Neutrophil (primary cell): ENCODE data around the gene PIGV.
A peak's percentile ranks its signal among the peaks of the same experiment; 100 is the strongest.

Source experiments
- H3K27ac ChIP-seq: fragments of 200-600 bp; sonication (generic); 2 replicates; pipeline ENCODE4 v1.5.1; 2016; ENCODE audit warnings: mild to moderate bottlenecking, moderate library complexity
- H3K27me3 ChIP-seq: fragments of 200-600 bp; sonication (generic); 2 replicates; pipeline ENCODE4 v1.6.0; 2016; ENCODE audit warnings: mild to moderate bottlenecking
- H3K36me3 ChIP-seq: fragments of 200-600 bp; sonication (generic); 2 replicates; pipeline ENCODE4 v1.5.1; 2017
- H3K4me1 ChIP-seq, 2 experiments: fragments of 200-600 bp in 1 of 2; sonication (generic) in 1 of 2; 1 replicate in 1 of 2; 2 replicates in 1 of 2; pipeline versions ENCODE4 v1.5.1 to v1.6.1; 2013 to 2016; ENCODE audit warnings: low read depth in 1 of 2, low read length in 1 of 2, mild to moderate bottlenecking in 1 of 2, moderate library complexity in 1 of 2; ENCODE audit not compliant: control insufficient read depth in 1 of 2, insufficient read depth in 1 of 2
- H3K4me3 ChIP-seq, 2 experiments: fragments of 200-600 bp in 1 of 2; sonication (generic) in 1 of 2; 1 replicate in 1 of 2; 2 replicates in 1 of 2; pipeline ENCODE4 v1.5.1; 2013 to 2016; ENCODE audit warnings: low read depth in 1 of 2, low read length in 1 of 2, mild to moderate bottlenecking in 1 of 2, moderate library complexity in 1 of 2
- H3K9me3 ChIP-seq: fragments of 200-600 bp; sonication (generic); 2 replicates; pipeline ENCODE4 v1.5.1; 2016
- CTCF ChIP-seq: fragments of 200-600 bp; sonication (generic); IDR thresholded peaks from 2 replicates; pipeline ENCODE4 v1.5.1; 2016; ENCODE audit warnings: antibody characterized with exemption

The PIGV gene

GRCh38 chr1:26785611-26786436, 1.9 kb upstream of the PIGV start:
- Histone ChIP-seq H3K4me1 (peaks cover 49 to 59% of the 10 kb centered on the region in 2 experiments), H3K27ac (peak overlapping the region; percentile 99), H3K4me3 (peak overlapping the region; percentile 84 to 95), H3K36me3 (peaks cover 10% of the 10 kb centered on the region), H3K9me3 (no peaks in the 10 kb centered on the region), H3K27me3 (no peaks in the 10 kb centered on the region)
- no peak for TF ChIP-seq CTCF

- Histone ChIP-seq H3K4me3 (peak overlapping the region; percentile 84 to 95), H3K9me3 (no peaks in the 10 kb centered on the region), H3K4me1 (peaks cover 49 to 65% of the 10 kb centered on the region in 2 experiments), H3K27ac (peak overlapping the region; percentile 99), H3K27me3 (no peaks in the 10 kb centered on the region), H3K36me3 (peaks cover 10% of the 10 kb centered on the region)
- no peak for TF ChIP-seq CTCF
Measured at GRCh38 chr1:26786437-26787380, 1.0 kb upstream of the PIGV start.

GRCh38 chr1:26787381-26787705, 407 bp upstream of the PIGV start:
- H3K9me3 ChIP-seq, result no peaks in the 10 kb centered on the region
- H3K36me3 ChIP-seq, result peaks cover 7% of the 10 kb centered on the region
- peak overlapping the region; percentile 84 to 95 for H3K4me3 ChIP-seq
- H3K4me1 ChIP-seq, result peaks cover 49 to 65% of the 10 kb centered on the region in 2 experiments
- no peak for TF ChIP-seq CTCF
- peak overlapping the region; percentile 99 for H3K27ac ChIP-seq
- H3K27me3 ChIP-seq, result no peaks in the 10 kb centered on the region

DNA sequence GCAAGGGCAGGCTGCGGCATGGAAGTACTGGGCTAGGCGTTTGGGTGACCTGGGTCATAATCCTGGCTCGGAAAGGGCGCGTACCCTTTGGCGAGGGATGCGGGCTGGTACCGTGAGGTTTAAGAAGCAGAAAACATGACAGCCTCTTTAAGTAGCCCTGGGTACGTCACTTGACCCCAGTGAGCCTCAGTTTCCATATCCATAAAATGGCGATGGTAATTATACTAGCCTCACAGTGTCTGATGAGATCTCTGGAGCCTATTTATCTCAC, 700 bp downstream of the PIGV start:
- TF ChIP-seq CTCF, result no peak
- Histone ChIP-seq H3K36me3 (peaks cover 7% of the 10 kb centered on the region), H3K4me3 (peak overlapping the region; percentile 84 to 95), H3K27me3 (no peaks in the 10 kb centered on the region), H3K4me1 (peaks cover 45 to 61% of the 10 kb centered on the region in 2 experiments), H3K9me3 (no peaks in the 10 kb centered on the region), H3K27ac (peak overlapping the region; percentile 99)

DNA sequence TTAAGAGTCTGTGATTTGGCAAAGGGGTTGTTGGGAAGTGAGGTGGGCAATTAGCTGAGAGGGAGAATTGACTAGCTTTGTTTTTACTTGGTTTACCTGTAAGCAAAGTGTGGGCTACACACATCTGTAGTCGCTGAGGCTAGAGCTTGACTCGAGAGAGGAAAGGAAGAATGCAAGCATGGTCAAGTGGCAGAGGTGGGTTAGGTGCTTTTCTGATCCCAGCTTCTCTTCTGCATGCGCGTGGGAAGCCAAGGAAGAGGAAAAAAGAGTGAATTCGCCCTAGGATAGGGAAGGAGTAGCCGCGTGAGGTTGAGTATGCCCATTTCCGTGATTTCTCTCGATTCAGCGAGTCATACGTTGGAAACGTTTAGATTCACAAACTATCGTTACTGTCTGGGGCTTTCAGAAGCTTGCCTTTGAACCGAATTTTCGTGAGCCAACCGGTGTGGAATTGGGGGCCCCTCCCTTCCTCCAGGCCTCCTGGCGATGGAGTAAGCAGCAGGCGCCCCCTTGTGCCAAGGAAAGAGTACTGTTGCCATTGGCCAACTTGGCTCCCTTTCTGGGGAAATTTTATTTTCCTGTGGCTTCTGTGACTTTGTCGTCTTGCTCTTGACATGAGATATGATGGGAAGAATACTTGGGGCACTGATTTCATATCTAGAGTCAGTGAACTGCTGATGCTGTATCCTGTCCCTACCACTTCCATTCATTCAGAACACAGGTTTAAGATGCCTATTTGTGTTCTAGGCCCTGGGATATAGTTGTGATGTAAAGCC, 1.3 kb downstream of the PIGV start:
- Histone ChIP-seq H3K4me3 (peak overlapping the region; percentile 84 to 95), H3K27me3 (no peaks in the 10 kb centered on the region), H3K36me3 (peaks cover 13% of the 10 kb centered on the region), H3K4me1 (peaks cover 40 to 55% of the 10 kb centered on the region in 2 experiments), H3K27ac (peak overlapping the region; percentile 99), H3K9me3 (no peaks in the 10 kb centered on the region)
- peak; percentile 98 for TF ChIP-seq CTCF
